Neuronal stem cell (in vitro differentiated cells): ENCODE measurements around the gene LAMA5.

ENCODE experiments used
- DNase-seq: peaks from one replicate; pipeline ENCODE4 v3.0.0-alpha.2; 2013; ENCODE audit warnings: low spot score
- H2AFZ ChIP-seq: one replicate; pipeline ENCODE4 v1.6.1; 2013; ENCODE audit warnings: mild to moderate bottlenecking, low read length, inconsistent platforms
- H2AK5ac ChIP-seq: 2 replicates; pipeline ENCODE4 v1.6.1; 2013; ENCODE audit warnings: low read depth, mild to moderate bottlenecking, inconsistent platforms, low read length, moderate library complexity, mixed read lengths
- H2BK120ac ChIP-seq: 2 replicates; pipeline ENCODE4 v1.6.1; 2013; ENCODE audit warnings: low read depth, mild to moderate bottlenecking, inconsistent platforms, low read length, moderate library complexity, mixed read lengths
- H2BK12ac ChIP-seq: one replicate; pipeline ENCODE4 v1.6.1; 2013; ENCODE audit warnings: low read length, inconsistent platforms
- H2BK15ac ChIP-seq: 2 replicates; pipeline ENCODE4 v1.6.1; 2013; ENCODE audit warnings: mild to moderate bottlenecking, low read length, inconsistent platforms, mixed read lengths
- H2BK5ac ChIP-seq: one replicate; pipeline ENCODE4 v1.6.1; 2013; ENCODE audit warnings: inconsistent platforms, mild to moderate bottlenecking, low read length, moderate library complexity
- H3K14ac ChIP-seq: one replicate; pipeline ENCODE4 v1.6.1; 2013; ENCODE audit warnings: low read length, inconsistent platforms
- H3K18ac ChIP-seq: 2 replicates; pipeline ENCODE4 v1.6.1; 2013; ENCODE audit warnings: low read length, inconsistent platforms
- H3K23ac ChIP-seq: 2 replicates; pipeline ENCODE4 v1.6.1; 2013; ENCODE audit warnings: low read depth, mild to moderate bottlenecking, mixed read lengths, low read length, inconsistent platforms; ENCODE audit not compliant: poor library complexity
- H3K27ac ChIP-seq: replicated peaks from 3 replicates; pipeline ENCODE4 v1.5.1; 2013; ENCODE audit warnings: low read length, inconsistent platforms
- H3K27me3 ChIP-seq, 3 experiments: 2 replicates each; pipeline ENCODE4 v1.6.1; 2013; ENCODE audit warnings: low read length in 3 of 3, mild to moderate bottlenecking in 2 of 3, inconsistent platforms in 1 of 3, low read depth in 1 of 3, mixed read lengths in 1 of 3, moderate library complexity in 1 of 3; ENCODE audit not compliant: control insufficient read depth in 3 of 3, insufficient read depth in 3 of 3
- H3K36me3 ChIP-seq, 2 donors: replicated peaks in 1 of 2; 2 replicates each; pipeline ENCODE4 v1.6.1; 2013; ENCODE audit warnings: low read length in 2 of 2; ENCODE audit not compliant: control insufficient read depth in 2 of 2, insufficient read depth in 2 of 2
- H3K4ac ChIP-seq: 2 replicates; pipeline ENCODE4 v1.6.1; 2013; ENCODE audit warnings: inconsistent platforms, mild to moderate bottlenecking, low read length, moderate library complexity
- H3K4me1 ChIP-seq, 2 donors: 1 replicate in 1 of 2; 2 replicates in 1 of 2; pipeline ENCODE4 v1.6.1; 2013; ENCODE audit warnings: low read length in 2 of 2, low read depth in 1 of 2; ENCODE audit not compliant: control insufficient read depth in 2 of 2, insufficient read depth in 1 of 2
- H3K4me2 ChIP-seq: one replicate; pipeline ENCODE4 v1.6.1; 2013; ENCODE audit warnings: mild to moderate bottlenecking, low read length, inconsistent platforms; ENCODE audit not compliant: insufficient read depth, poor library complexity, severe bottlenecking
- H3K4me3 ChIP-seq, 2 donors: 2 replicates each; pipeline ENCODE4 v1.5.1; 2013; ENCODE audit warnings: low read length in 2 of 2, mild to moderate bottlenecking in 2 of 2, inconsistent platforms in 1 of 2, moderate library complexity in 1 of 2
- H3K79me1 ChIP-seq: one replicate; pipeline ENCODE4 v1.6.1; 2013; ENCODE audit warnings: low read depth, mild to moderate bottlenecking, inconsistent platforms, low read length, moderate library complexity
- H3K9ac ChIP-seq: one replicate; pipeline ENCODE4 v1.6.1; 2013; ENCODE audit warnings: mild to moderate bottlenecking, low read depth, low read length, inconsistent platforms; ENCODE audit not compliant: poor library complexity
- H3K9me3 ChIP-seq, 2 donors: replicated peaks in 1 of 2; 2 replicates each; pipeline versions ENCODE3 to v1.6.1; 2013; ENCODE audit warnings: low read length in 2 of 2, mild to moderate bottlenecking in 2 of 2, inconsistent platforms in 1 of 2, low read depth in 1 of 2, mixed read lengths in 1 of 2, moderate library complexity in 1 of 2; ENCODE audit not compliant: control insufficient read depth in 2 of 2, insufficient read depth in 1 of 2
- H4K8ac ChIP-seq: one replicate; pipeline ENCODE4 v1.6.1; 2013; ENCODE audit warnings: low read depth, mild to moderate bottlenecking, inconsistent platforms, low read length, moderate library complexity
- H4K91ac ChIP-seq: one replicate; pipeline ENCODE4 v1.6.1; 2013; ENCODE audit warnings: low read length, low read depth, mild to moderate bottlenecking, inconsistent platforms; ENCODE audit not compliant: poor library complexity
- WGBS, 2 donors: extraction: QIAGEN DNeasy Blood & Tissue Kit; methylation state at CpG; one replicate each; pipeline ENCODE4 v1.1.7; 2013; ENCODE audit warnings: missing lambda C conversion rate in 2 of 2, mixed read lengths in 1 of 2; ENCODE audit not compliant: insufficient read length in 2 of 2, insufficient replicate concordance in 1 of 2; ENCODE audit errors: extremely low coverage in 2 of 2; 5-methylcytosine and 5-hydroxymethylcytosine counted together

LAMA5 gene

GRCh38 chr20:62366370-62367135 is 559 bp downstream of the LAMA5 start:
- Histone ChIP-seq H3K27ac (peak overlapping the region; percentile 72), H2AFZ (peak overlapping the region; percentile 89), H3K4ac (no peak overlapping the region), H3K9me3 (no peaks in the 10 kb centered on the region), H2AK5ac (peak overlapping the region; percentile 98), H3K27me3 (no peaks in the 10 kb centered on the region), H2BK120ac (no peak overlapping the region), H3K79me1 (peaks cover 20% of the 10 kb centered on the region), H3K23ac (peak overlapping the region; percentile 31), H3K9ac (peak overlapping the region; percentile 84), H3K4me3 (peak overlapping the region; percentile 66 to 91), H2BK15ac (peak overlapping the region; percentile 97), H2BK5ac (peak overlapping the region; percentile 95), H2BK12ac (no peak overlapping the region), H3K36me3 (peaks cover 4 to 7% of the 10 kb centered on the region in 2 donors), H4K91ac (no peak overlapping the region), H3K4me2 (peak overlapping the region; percentile 97), H3K14ac (peak overlapping the region; percentile 71), H3K18ac (peak overlapping the region; percentile 98), H3K4me1 (peaks cover 51 to 74% of the 10 kb centered on the region in 2 donors), H4K8ac (no peak overlapping the region)
- no CpG with 5 or more reads among the region's 72 CpGs for WGBS, 2 donors
- DNase-seq = peak; percentile 66

- no CpG with 5 or more reads among the region's 10 CpGs for WGBS, 2 donors
- Histone ChIP-seq H3K79me1 (peaks cover 24% of the 10 kb centered on the region), H2AFZ (no peak overlapping the region), H3K18ac (peak overlapping the region; percentile 92), H3K9me3 (no peaks in the 10 kb centered on the region), H3K27me3 (no peaks in the 10 kb centered on the region), H2BK5ac (peak overlapping the region; percentile 95), H2BK120ac (peak overlapping the region; percentile 16), H3K9ac (peak overlapping the region; percentile 30), H3K23ac (peak overlapping the region; percentile 80), H3K27ac (peak overlapping the region; percentile 52), H3K14ac (peak overlapping the region; percentile 63), H2AK5ac (peak overlapping the region; percentile 98), H3K4me3 (peak overlapping the region; percentile 66 to 91), H3K4ac (no peak overlapping the region), H3K4me2 (peak overlapping the region; percentile 97), H2BK15ac (peak overlapping the region; percentile 97), H3K4me1 (peaks cover 53 to 78% of the 10 kb centered on the region in 2 donors), H2BK12ac (no peak overlapping the region), H4K91ac (no peak overlapping the region), H4K8ac (no peak overlapping the region), H3K36me3 (peaks cover 4 to 9% of the 10 kb centered on the region in 2 donors)
- DNase-seq = no peak
These were observed 1.2 kb downstream of the LAMA5 start for GRCh38 chr20:62365814-62366369.

GRCh38 chr20:62364911-62365736 is 2.0 kb downstream of the LAMA5 start:
- H3K79me1 ChIP-seq = peaks cover 24% of the 10 kb centered on the region
- no peak overlapping the region for H2AFZ ChIP-seq
- no peaks in the 10 kb centered on the region for H3K9me3 ChIP-seq
- peak overlapping the region; percentile 97 for H3K4me2 ChIP-seq
- no peaks in the 10 kb centered on the region for H3K27me3 ChIP-seq
- peak overlapping the region; percentile 16 for H2BK120ac ChIP-seq
- H3K18ac ChIP-seq = peak overlapping the region; percentile 92
- no peak overlapping the region for H4K8ac ChIP-seq
- DNase-seq = no peak
- H3K4ac ChIP-seq = no peak overlapping the region
- peak overlapping the region; percentile 75 for H2BK12ac ChIP-seq
- peak overlapping the region; percentile 9 for H4K91ac ChIP-seq
- peak overlapping the region; percentile 80 for H3K23ac ChIP-seq
- peak overlapping the region; percentile 22 for H3K27ac ChIP-seq
- peak overlapping the region; percentile 49 for H3K14ac ChIP-seq
- H3K36me3 ChIP-seq = peaks cover 4 to 9% of the 10 kb centered on the region in 2 donors
- H2BK5ac ChIP-seq = peak overlapping the region; percentile 95
- WGBS, 2 donors = no CpG with 5 or more reads among the region's 27 CpGs
- peak overlapping the region in 1 of 2 donors; percentile 66 for H3K4me3 ChIP-seq
- peak overlapping the region; percentile 97 for H2BK15ac ChIP-seq
- peaks cover 50 to 77% of the 10 kb centered on the region in 2 donors for H3K4me1 ChIP-seq
- H3K9ac ChIP-seq = peak overlapping the region; percentile 70
- peak overlapping the region; percentile 98 for H2AK5ac ChIP-seq
